Transverse colon (tissue), 4 donors: ENCODE results near the gene TMEM266.

ENCODE experiments used
- CTCF ChIP-seq, 5 experiments: fragments of 200-600 bp in 3 of 5; fragments of 450-650 bp in 2 of 5; sonication (generic) in 3 of 5; IDR thresholded peaks; 1 replicate in 2 of 5; 2 replicates in 3 of 5; pipeline ENCODE4 v1.5.1; 2016 to 2017; ENCODE audit warnings: antibody characterized with exemption in 5 of 5, inconsistent platforms in 3 of 5, mild to moderate bottlenecking in 2 of 5, moderate library complexity in 1 of 5
- POLR2AphosphoS5 ChIP-seq, 3 donors: sonication (generic); formaldehyde crosslinking; IDR thresholded peaks; one replicate each; pipeline ENCODE4 v1.6.1; 2016; ENCODE audit warnings: antibody characterized with exemption in 3 of 3

- TF ChIP-seq CTCF (IDR thresholded peaks at IDR 0.05), result no peak
- TF ChIP-seq POLR2AphosphoS5 (IDR thresholded peaks at IDR 0.05), result no peak
These were observed 100.8 kb downstream of the TMEM266 start for GRCh38 chr15:76160426-76161152.
